Left lung (tissue), 10 donors: Measurements from ENCODE around the gene USP10. TPM values are rescaled to one million over a fixed set of nuclear protein-coding genes. Genes with fewer than 3 reads are reported as not detected.

ENCODE experiments used
- ATAC-seq: fragments of 200-7000 bp; cut with Tn5 transposase; one replicate; pipeline ENCODE4 v1.9.1; 2020; ENCODE audit warnings: moderate library complexity
- DNase-seq, 4 donors: peaks; one replicate each; pipeline ENCODE4 v3.0.0-alpha.2; 2013 to 2020
- H3K27ac ChIP-seq, 2 donors: fragments of 200-600 bp; sonication (generic) in 1 of 2; one replicate each; pipeline versions ENCODE4 v1.5.0 to v1.8.0; 2020 to 2021
- H3K27me3 ChIP-seq, 2 donors: fragments of 200-600 bp; sonication (generic) in 1 of 2; one replicate each; pipeline versions ENCODE4 v1.5.0 to v1.8.0; 2020 to 2021
- H3K36me3 ChIP-seq, 2 donors: fragments of 200-600 bp; sonication (generic) in 1 of 2; one replicate each; pipeline versions ENCODE4 v1.5.0 to v1.8.0; 2020 to 2021
- H3K4me1 ChIP-seq, 2 donors: fragments of 200-600 bp; one replicate each; pipeline ENCODE4 v1.8.0; 2021
- H3K4me3 ChIP-seq, 2 donors: fragments of 200-600 bp; sonication (generic) in 1 of 2; one replicate each; pipeline versions ENCODE4 v1.5.0 to v1.8.0; 2020 to 2021; ENCODE audit warnings: mild to moderate bottlenecking in 1 of 2
- H3K9me3 ChIP-seq, 2 donors: fragments of 200-600 bp; sonication (generic) in 1 of 2; one replicate each; pipeline versions ENCODE4 v1.5.0 to v1.8.0; 2020 to 2021
- intact Hi-C, 2 donors: fragments of 100-400 bp; cut with DNase I; formaldehyde crosslinking; loops; one replicate each; pipeline versions ENCODE4 v1.11.2 to v1.14.2; 2022
- polyA plus RNA-seq, 6 donors: library from polyadenylated mRNA; unstranded; fragments of 120-200 nt; gene quantifications; one replicate each; pipeline ENCODE4 v1.2.1, GENCODE V29; 2013; ENCODE audit not compliant: insufficient read length in 6 of 6
- total RNA-seq, 2 donors: library from RNA; stranded (reverse); fragmentation: NEBNext Ultra II Directional; extraction: Animal tissue kit (Norgen Biotek cat#: 25700); gene quantifications; one replicate each; pipeline ENCODE4 v1.2.1, GENCODE V29; 2021
- TF ChIP-seq, protein P1 (sequence below), 2 donors: fragments of 200-600 bp; sonication (generic) in 1 of 2; IDR thresholded peaks; one replicate each; pipeline versions ENCODE4 v1.5.0 to v1.8.0; 2021; ENCODE audit warnings: antibody characterized with exemption in 2 of 2
- donor health status: DM: no; HTN: yes; CAD: no.
- donor health status: DM: no; HTN: no; CAD: no.

Gene USP10
- total and polyA plus RNA-seq, 8 donors, result 57.4 to 102 (median 87.8) TPM

DNA sequence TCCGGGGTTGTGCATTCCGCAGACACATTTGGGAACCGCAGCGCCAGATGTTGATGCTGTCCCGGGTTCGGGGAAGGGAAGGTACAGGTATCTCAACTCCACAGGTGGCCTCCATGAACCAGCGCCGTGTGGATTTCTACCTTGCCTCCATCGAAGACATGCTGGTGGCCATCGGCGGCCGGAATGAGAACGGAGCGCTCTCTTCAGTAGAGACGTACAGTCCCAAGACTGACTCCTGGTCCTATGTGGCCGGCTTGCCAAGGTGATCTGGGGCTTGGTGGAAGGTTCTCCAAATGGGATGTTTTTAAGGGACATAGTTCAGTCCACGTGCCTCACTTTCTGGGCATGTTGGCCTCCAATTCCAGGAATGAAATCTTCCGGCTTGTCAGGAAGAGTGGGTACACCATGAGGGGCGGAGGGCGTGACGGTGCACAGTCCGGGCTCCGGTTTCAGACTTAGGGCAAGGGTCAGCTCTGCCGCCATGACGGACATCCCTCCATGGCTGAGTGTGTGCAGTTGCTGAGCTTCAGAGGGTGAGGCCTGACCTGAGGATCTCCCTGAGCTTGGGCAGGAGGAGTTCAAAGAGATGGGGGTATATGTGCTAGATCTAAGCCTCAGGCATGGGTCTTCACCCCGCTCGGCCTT is 40.0 kb upstream of the USP10 start:
- Histone ChIP-seq H3K27me3 (no peaks in the 10 kb centered on the region), H3K9me3 (no peaks in the 10 kb centered on the region), H3K27ac (no peak overlapping the region), H3K4me3 (no peak overlapping the region), H3K4me1 (peaks cover 0 to 4% of the 10 kb centered on the region in 2 donors), H3K36me3 (peaks cover 0 to 93% of the 10 kb centered on the region in 2 donors)
- no peak for DNase-seq
- ATAC-seq, result no peak
- intact Hi-C loops, result no loop called here
- TF ChIP-seq, protein P1, sequence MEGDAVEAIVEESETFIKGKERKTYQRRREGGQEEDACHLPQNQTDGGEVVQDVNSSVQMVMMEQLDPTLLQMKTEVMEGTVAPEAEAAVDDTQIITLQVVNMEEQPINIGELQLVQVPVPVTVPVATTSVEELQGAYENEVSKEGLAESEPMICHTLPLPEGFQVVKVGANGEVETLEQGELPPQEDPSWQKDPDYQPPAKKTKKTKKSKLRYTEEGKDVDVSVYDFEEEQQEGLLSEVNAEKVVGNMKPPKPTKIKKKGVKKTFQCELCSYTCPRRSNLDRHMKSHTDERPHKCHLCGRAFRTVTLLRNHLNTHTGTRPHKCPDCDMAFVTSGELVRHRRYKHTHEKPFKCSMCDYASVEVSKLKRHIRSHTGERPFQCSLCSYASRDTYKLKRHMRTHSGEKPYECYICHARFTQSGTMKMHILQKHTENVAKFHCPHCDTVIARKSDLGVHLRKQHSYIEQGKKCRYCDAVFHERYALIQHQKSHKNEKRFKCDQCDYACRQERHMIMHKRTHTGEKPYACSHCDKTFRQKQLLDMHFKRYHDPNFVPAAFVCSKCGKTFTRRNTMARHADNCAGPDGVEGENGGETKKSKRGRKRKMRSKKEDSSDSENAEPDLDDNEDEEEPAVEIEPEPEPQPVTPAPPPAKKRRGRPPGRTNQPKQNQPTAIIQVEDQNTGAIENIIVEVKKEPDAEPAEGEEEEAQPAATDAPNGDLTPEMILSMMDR (IDR thresholded peaks at IDR 0.05), result no peak

DNA sequence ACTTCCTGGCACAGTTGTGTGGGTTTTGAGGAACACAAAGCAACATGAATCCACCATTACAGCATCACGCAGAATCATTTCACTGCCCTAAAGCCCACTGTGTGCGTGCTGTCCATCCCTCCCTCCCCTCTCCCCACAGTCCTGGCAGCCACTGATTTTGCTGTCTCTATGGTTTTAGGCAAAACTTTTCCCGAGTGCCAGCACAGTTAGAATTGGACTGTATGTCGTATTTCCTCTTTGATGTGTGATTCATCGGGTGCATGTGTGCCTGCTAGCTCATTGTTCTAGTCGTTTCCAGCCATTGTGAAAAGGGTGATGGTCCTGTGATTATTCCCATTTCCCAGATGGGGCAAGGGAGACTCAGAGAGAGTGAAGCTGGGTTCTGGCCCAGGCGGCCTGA is 38.8 kb upstream of the USP10 start:
- TF ChIP-seq, protein P1 (IDR thresholded peaks at IDR 0.05), result no peak
- Histone ChIP-seq H3K27me3 (no peaks in the 10 kb centered on the region), H3K36me3 (peaks cover 0 to 96% of the 10 kb centered on the region in 2 donors), H3K4me1 (peaks cover 0 to 4% of the 10 kb centered on the region in 2 donors), H3K9me3 (no peaks in the 10 kb centered on the region), H3K4me3 (no peak overlapping the region), H3K27ac (no peak overlapping the region)
- intact Hi-C loops, result no loop called here
- DNase-seq, result no peak
- ATAC-seq, result no peak

DNA sequence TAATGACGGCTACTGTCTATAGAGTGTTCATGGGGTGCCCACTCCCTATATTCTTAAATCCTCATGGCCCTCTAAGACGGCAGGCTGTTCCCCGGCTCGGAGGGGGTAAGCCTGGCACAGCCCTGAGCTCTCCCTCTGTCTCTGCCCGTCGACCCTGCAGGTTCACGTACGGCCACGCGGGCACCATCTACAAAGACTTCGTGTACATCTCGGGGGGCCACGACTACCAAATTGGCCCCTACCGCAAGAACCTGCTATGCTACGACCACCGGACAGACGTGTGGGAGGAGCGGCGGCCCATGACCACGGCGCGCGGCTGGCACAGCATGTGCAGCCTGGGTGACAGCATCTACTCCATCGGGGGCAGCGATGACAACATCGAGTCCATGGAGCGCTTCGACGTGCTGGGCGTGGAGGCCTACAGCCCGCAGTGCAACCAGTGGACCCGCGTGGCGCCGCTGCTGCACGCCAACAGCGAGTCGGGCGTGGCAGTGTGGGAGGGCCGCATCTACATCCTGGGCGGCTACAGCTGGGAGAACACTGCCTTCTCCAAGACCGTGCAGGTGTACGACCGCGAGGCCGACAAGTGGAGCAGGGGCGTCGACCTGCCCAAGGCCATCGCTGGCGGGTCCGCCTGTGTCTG is 38.3 kb upstream of the USP10 start:
- ATAC-seq (no peak), DNase-seq (no peak)
- H3K9me3 ChIP-seq, result no peaks in the 10 kb centered on the region
- intact Hi-C loops, result no loop called here
- no peaks in the 10 kb centered on the region for H3K27me3 ChIP-seq
- peaks cover 0 to 3% of the 10 kb centered on the region in 2 donors for H3K4me1 ChIP-seq
- no peak overlapping the region for H3K4me3 ChIP-seq
- TF ChIP-seq, protein P1 (IDR thresholded peaks at IDR 0.05), result no peak
- H3K27ac ChIP-seq, result no peak overlapping the region
- peaks cover 0 to 99% of the 10 kb centered on the region in 2 donors for H3K36me3 ChIP-seq

DNA sequence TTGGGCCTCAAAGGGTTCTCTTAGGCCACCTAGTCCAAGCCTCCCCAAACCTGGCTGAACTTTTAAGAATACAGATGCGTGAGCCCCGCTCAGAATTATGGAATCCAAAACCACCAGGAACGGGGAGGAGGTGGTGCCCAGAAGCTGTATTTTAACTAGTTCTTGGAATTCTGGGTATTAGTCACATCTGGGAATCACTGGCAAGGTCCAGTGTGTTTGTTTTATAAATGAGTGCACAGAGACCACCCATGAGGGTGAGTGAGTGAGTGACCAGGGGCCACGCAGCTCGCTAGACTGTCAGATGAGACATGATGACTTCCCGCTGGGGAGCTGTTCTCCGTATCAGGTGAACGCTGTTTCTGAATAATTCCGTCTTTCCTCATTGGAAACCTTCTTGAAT is 37.3 kb upstream of the USP10 start:
- TF ChIP-seq, protein P1 (IDR thresholded peaks at IDR 0.05), result no peak
- intact Hi-C loops, result no loop called here

DNA sequence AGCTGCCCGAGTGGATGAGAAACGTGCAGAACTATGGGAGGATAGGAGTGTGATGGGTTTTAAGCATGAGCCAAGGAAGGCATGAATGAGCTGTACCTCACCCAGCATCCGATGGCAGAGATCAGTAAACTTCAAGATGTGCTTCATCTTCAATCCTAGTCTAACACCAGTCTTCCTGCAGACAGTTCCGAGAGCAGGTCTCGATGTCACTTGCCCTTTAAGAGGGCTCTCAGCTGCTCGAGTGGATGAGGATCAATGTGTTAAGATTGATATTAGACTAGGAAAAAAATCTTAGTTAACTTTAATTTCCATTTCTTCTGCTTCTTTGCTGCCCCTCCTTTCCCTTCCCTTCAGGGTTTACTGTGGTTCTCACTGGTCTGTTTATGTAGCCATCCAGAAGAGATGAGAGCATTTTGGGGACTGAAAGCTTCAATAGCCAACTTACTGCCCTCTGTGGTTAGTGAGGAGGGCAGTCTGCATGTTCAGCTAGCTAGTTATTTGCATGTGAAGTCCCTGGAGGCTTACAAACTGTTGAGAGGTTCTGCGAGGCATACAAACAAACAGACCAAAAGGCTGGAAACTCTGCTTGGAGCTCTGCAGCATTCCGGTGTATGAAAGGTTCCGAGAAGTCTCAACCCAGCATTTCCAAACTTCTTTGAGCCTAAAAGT is 36.2 kb upstream of the USP10 start:
- Histone ChIP-seq H3K4me1 (no peaks in the 10 kb centered on the region), H3K9me3 (no peaks in the 10 kb centered on the region), H3K27me3 (no peaks in the 10 kb centered on the region), H3K4me3 (no peak overlapping the region), H3K36me3 (peaks cover 0 to 91% of the 10 kb centered on the region in 2 donors), H3K27ac (no peak overlapping the region)
- ATAC-seq (no peak), DNase-seq (no peak)
- TF ChIP-seq, protein P1 (IDR thresholded peaks at IDR 0.05), result no peak
- intact Hi-C loops, result no loop called here

More for the DNA sequence above, 37.3 kb upstream of the USP10 start:
- Histone ChIP-seq H3K27me3 (no peaks in the 10 kb centered on the region), H3K36me3 (peaks cover 0 to 93% of the 10 kb centered on the region in 2 donors), H3K4me1 (no peaks in the 10 kb centered on the region), H3K27ac (no peak overlapping the region), H3K4me3 (no peak overlapping the region), H3K9me3 (no peaks in the 10 kb centered on the region)
- DNase-seq, result no peak
- no peak for ATAC-seq
